Measurements from ENCODE around the gene DUSP28.

The DUSP28 gene

GRCh38 chr2:240586919-240587800, 27.0 kb downstream of the DUSP28 start:
- peak; percentile 48 for DNase-seq (ENCODE audit: low spot score)

- no peak for DNase-seq (ENCODE audit: low spot score)
These were observed 28.0 kb downstream of the DUSP28 start for GRCh38 chr2:240588006-240588655.

GRCh38 chr2:240588669-240589068, 28.5 kb downstream of the DUSP28 start:
- no peak for DNase-seq (ENCODE audit: low spot score)

GRCh38 chr2:240589375-240589774, 29.2 kb downstream of the DUSP28 start:
- DNase-seq (ENCODE audit: low spot score), result no peak

GRCh38 chr2:240589850-240590525, 29.8 kb downstream of the DUSP28 start:
- DNase-seq (ENCODE audit: low spot score), result peak; percentile 87

GRCh38 chr2:240590681-240591111, 30.5 kb downstream of the DUSP28 start:
- DNase-seq (ENCODE audit: low spot score), result no peak

GRCh38 chr2:240591226-240591625, 31.1 kb downstream of the DUSP28 start:
- DNase-seq (ENCODE audit: low spot score), result peak; percentile 81

GRCh38 chr2:240591784-240592183, 31.6 kb downstream of the DUSP28 start:
- DNase-seq (ENCODE audit: low spot score), result no peak

GRCh38 chr2:240593026-240593702, 33.0 kb downstream of the DUSP28 start:
- DNase-seq (ENCODE audit: low spot score), result no peak

GRCh38 chr2:240593703-240594451, 33.7 kb downstream of the DUSP28 start:
- DNase-seq (ENCODE audit: low spot score), result no peak

GRCh38 chr2:240594511-240595380, 34.6 kb downstream of the DUSP28 start:
- no peak for DNase-seq (ENCODE audit: low spot score)

GRCh38 chr2:240595381-240596079, 35.4 kb downstream of the DUSP28 start:
- DNase-seq (ENCODE audit: low spot score), result no peak

GRCh38 chr2:240596080-240596460, 35.9 kb downstream of the DUSP28 start:
- DNase-seq (ENCODE audit: low spot score), result no peak

GRCh38 chr2:240596491-240596931, 36.4 kb downstream of the DUSP28 start:
- DNase-seq (ENCODE audit: low spot score), result no peak

- DNase-seq (ENCODE audit: low spot score), result no peak
These were observed 36.9 kb downstream of the DUSP28 start for GRCh38 chr2:240597054-240597418.

GRCh38 chr2:240597419-240598181, 37.4 kb downstream of the DUSP28 start:
- no peak for DNase-seq (ENCODE audit: low spot score)

GRCh38 chr2:240598311-240598911, 38.3 kb downstream of the DUSP28 start:
- DNase-seq (ENCODE audit: low spot score), result no peak

GRCh38 chr2:240599141-240599583, 39.0 kb downstream of the DUSP28 start:
- DNase-seq (ENCODE audit: low spot score), result no peak
